Heart left ventricle (tissue), 13 donors: ENCODE results near the gene PRSS2.

ENCODE experiments used
- CTCF ChIP-seq, 12 donors: fragments of 200-600 bp; sonication (generic) in 4 of 12; IDR thresholded peaks; one replicate each; pipeline versions ENCODE4 v1.5.0 to v1.8.0; 2018 to 2022; ENCODE audit warnings: antibody characterized with exemption in 12 of 12, mild to moderate bottlenecking in 5 of 12
- POLR2A ChIP-seq, 2 donors: fragments of 450-650 bp; IDR thresholded peaks; one replicate each; pipeline ENCODE4 v1.6.1; 2017; ENCODE audit warnings: antibody characterized with exemption in 2 of 2, mild to moderate bottlenecking in 2 of 2, moderate library complexity in 2 of 2
- donor health status: ischemic (EF 13 %, LVEDD 7.1; RV severe dilation, severe dysfunction).
- donor health status: DM: no; HTN: yes; CAD: no.
- donor health status: DM: no; HTN: no; CAD: no.
- donor health status: ischemic (EF 25% LVEDD 6.9; RV normal size, moderate dysfunction).
- donor health status: ischemic (EF 25% LVEDD 5.7; RV mildly dilated, moderate dysfunction).
- donor health status: ischemic (EF 35%, LVEDD 5.7; RV mildly dilated, moderate dysfunction).
- donor health status: nonischemic (EF 11% LVEDD 7.7; RV severe dilation, severe dysfunction).
- donor health status: DM: yes; HTN: yes; CAD: no.
- donor health status: PGD.
- donor health status: ischemic (EF 29% LVEDD 5.4; RV normal size, mild dysfunction).
- donor health status: nonischemic (EF 23%, LVEDD 6.1; RV moderate dilation, normal function).

- no peak for TF ChIP-seq CTCF (IDR thresholded peaks at IDR 0.05)
- TF ChIP-seq POLR2A (IDR thresholded peaks at IDR 0.05): no peak
Measured at GRCh38 chr7:142800699-142801260, 30.0 kb downstream of the PRSS2 start.
